H9 (cell line): ENCODE results near the gene CNDP2. TPM values are rescaled to one million over a fixed set of nuclear protein-coding genes. Genes with fewer than 3 reads are reported as not detected.

ENCODE experiments used
- DNase-seq: peaks from one replicate; pipeline ENCODE4 v3.0.0-alpha.2; 2017
- H2AFZ ChIP-seq: one replicate; pipeline ENCODE4 v1.6.1; 2013; ENCODE audit warnings: mild to moderate bottlenecking, low read length, control low read depth, moderate library complexity
- H2AK5ac ChIP-seq: 2 replicates; pipeline ENCODE4 v1.6.1; 2013; ENCODE audit warnings: low read length, control low read depth, mixed read lengths; ENCODE audit not compliant: insufficient read length
- H2BK120ac ChIP-seq: one replicate; pipeline ENCODE4 v1.6.1; 2013; ENCODE audit warnings: low read depth, mild to moderate bottlenecking, low read length, control low read depth, inconsistent platforms; ENCODE audit not compliant: poor library complexity, severe bottlenecking
- H2BK12ac ChIP-seq: 2 replicates; pipeline ENCODE4 v1.6.1; 2013; ENCODE audit warnings: low read length, control low read depth, mixed read lengths, low read depth; ENCODE audit not compliant: insufficient read length
- H2BK15ac ChIP-seq: 2 replicates; pipeline ENCODE4 v1.6.1; 2013; ENCODE audit warnings: low read depth, low read length, control low read depth
- H2BK20ac ChIP-seq: one replicate; pipeline ENCODE4 v1.6.1; 2013; ENCODE audit warnings: low read depth, mild to moderate bottlenecking, low read length, control low read depth, inconsistent platforms; ENCODE audit not compliant: poor library complexity, severe bottlenecking
- H2BK5ac ChIP-seq: 2 replicates; pipeline ENCODE4 v1.6.1; 2013; ENCODE audit warnings: low read length, control low read depth, mixed read lengths; ENCODE audit not compliant: insufficient read length
- H3K14ac ChIP-seq: 2 replicates; pipeline ENCODE4 v1.6.1; 2013; ENCODE audit warnings: low read length, control low read depth; ENCODE audit not compliant: insufficient read depth
- H3K18ac ChIP-seq: 2 replicates; pipeline ENCODE4 v1.6.1; 2013; ENCODE audit warnings: low read depth, mild to moderate bottlenecking, mixed read lengths, low read length, control low read depth; ENCODE audit not compliant: insufficient read length
- H3K23ac ChIP-seq: 2 replicates; pipeline ENCODE4 v1.6.1; 2013; ENCODE audit warnings: low read length, control low read depth, mixed read lengths, low read depth; ENCODE audit not compliant: insufficient read length
- H3K23me2 ChIP-seq: 2 replicates; pipeline ENCODE4 v1.6.1; 2013; ENCODE audit warnings: low read depth, mild to moderate bottlenecking, mixed read lengths, low read length, control low read depth; ENCODE audit not compliant: insufficient read length, poor library complexity, severe bottlenecking
- H3K27ac ChIP-seq: 2 replicates; pipeline ENCODE4 v1.5.1; 2013; ENCODE audit warnings: low read length, control low read depth, mixed read lengths, low read depth; ENCODE audit not compliant: insufficient read length
- H3K27me3 ChIP-seq: 2 replicates; pipeline ENCODE4 v1.6.1; 2013; ENCODE audit warnings: low read length, control low read depth, inconsistent platforms; ENCODE audit not compliant: insufficient read depth
- H3K4ac ChIP-seq: 2 replicates; pipeline ENCODE4 v1.6.1; 2013; ENCODE audit warnings: low read depth, mild to moderate bottlenecking, control low read depth, inconsistent platforms, low read length, moderate library complexity
- H3K4me1 ChIP-seq: 2 replicates; pipeline ENCODE4 v1.6.1; 2013; ENCODE audit warnings: low read length, control low read depth, inconsistent platforms; ENCODE audit not compliant: insufficient read depth
- H3K4me2 ChIP-seq: 2 replicates; pipeline ENCODE4 v1.6.1; 2013; ENCODE audit warnings: low read length, control low read depth, mixed read lengths; ENCODE audit not compliant: insufficient read length, insufficient read depth
- H3K56ac ChIP-seq: 2 replicates; pipeline ENCODE4 v1.6.1; 2013; ENCODE audit warnings: low read depth, mild to moderate bottlenecking, mixed read lengths, low read length, control low read depth; ENCODE audit not compliant: insufficient read length
- H3K79me1 ChIP-seq: 2 replicates; pipeline ENCODE4 v1.6.1; 2013; ENCODE audit warnings: low read depth, mild to moderate bottlenecking, moderate library complexity, low read length, control low read depth, inconsistent platforms; ENCODE audit not compliant: insufficient read depth, poor library complexity, severe bottlenecking
- H3K79me2 ChIP-seq: 2 replicates; pipeline ENCODE4 v1.6.1; 2013; ENCODE audit warnings: low read length, control low read depth, inconsistent platforms; ENCODE audit not compliant: insufficient read depth
- H3K9ac ChIP-seq: 2 replicates; pipeline ENCODE4 v1.6.1; 2013; ENCODE audit warnings: low read length, control low read depth, mixed read lengths; ENCODE audit not compliant: insufficient read length; ENCODE audit errors: extremely low read depth
- H3K9me3 ChIP-seq: one replicate; pipeline ENCODE4 v1.6.1; 2013; ENCODE audit warnings: low read depth, low read length, inconsistent platforms; ENCODE audit not compliant: control insufficient read depth
- H3T11ph ChIP-seq: one replicate; pipeline ENCODE4 v1.6.1; 2013; ENCODE audit warnings: mild to moderate bottlenecking, low read length, control low read depth, inconsistent platforms
- H4K20me1 ChIP-seq: one replicate; pipeline ENCODE4 v1.6.1; 2013; ENCODE audit not compliant: control insufficient read depth, insufficient read length, insufficient read depth
- H4K5ac ChIP-seq: 2 replicates; pipeline ENCODE4 v1.6.1; 2013; ENCODE audit warnings: low read depth, mild to moderate bottlenecking, mixed read lengths, low read length, control low read depth; ENCODE audit not compliant: insufficient read length
- H4K8ac ChIP-seq: replicated peaks from 2 replicates; pipeline ENCODE4 v1.6.1; 2013; ENCODE audit warnings: low read length, control low read depth, mixed read lengths, low read depth; ENCODE audit not compliant: insufficient read length
- H4K91ac ChIP-seq: 2 replicates; pipeline ENCODE4 v1.6.1; 2013; ENCODE audit warnings: low read depth, mild to moderate bottlenecking, moderate library complexity, mixed read lengths, low read length, control low read depth; ENCODE audit not compliant: insufficient read length
- H3K27ac Mint-ChIP-seq, 3 experiments: 2 replicates in 2 of 3; 3 replicates in 1 of 3; pipeline ENCODE4 v1.8.0; 2020 to 2021; ENCODE audit warnings: mixed read lengths in 3 of 3, mild to moderate bottlenecking in 1 of 3, moderate library complexity in 1 of 3
- H3K27me3 Mint-ChIP-seq: 2 replicates; pipeline ENCODE4 v1.8.0; 2021; ENCODE audit warnings: low read depth, mild to moderate bottlenecking, moderate library complexity, mixed read lengths
- H3K36me3 Mint-ChIP-seq, 3 experiments: 2 replicates in 2 of 3; 3 replicates in 1 of 3; pipeline ENCODE4 v1.8.0; 2020 to 2021; ENCODE audit warnings: low read depth in 3 of 3, mixed read lengths in 3 of 3; ENCODE audit not compliant: insufficient read depth in 1 of 3
- H3K4me1 Mint-ChIP-seq, 2 experiments: 2 replicates each; pipeline ENCODE4 v1.8.0; 2020; ENCODE audit warnings: mixed read lengths in 2 of 2
- H3K4me3 Mint-ChIP-seq, 2 experiments: 2 replicates in 1 of 2; 3 replicates in 1 of 2; pipeline ENCODE4 v1.8.0; 2020 to 2021; ENCODE audit warnings: mild to moderate bottlenecking in 2 of 2, mixed read lengths in 2 of 2, moderate library complexity in 1 of 2
- H3K9me3 Mint-ChIP-seq, 2 experiments: 2 replicates in 1 of 2; 3 replicates in 1 of 2; pipeline ENCODE4 v1.8.0; 2020; ENCODE audit warnings: mild to moderate bottlenecking in 2 of 2, mixed read lengths in 2 of 2, moderate library complexity in 1 of 2
- WGBS: extraction: QIAGEN DNeasy Blood & Tissue Kit; methylation state at CpG from one replicate; pipeline ENCODE4 v1.1.7; 2013; ENCODE audit warnings: missing lambda C conversion rate, low lambda C conversion rate, mixed read lengths; ENCODE audit not compliant: insufficient read length; ENCODE audit errors: extremely low coverage; 5-methylcytosine and 5-hydroxymethylcytosine counted together
- total RNA-seq: library from RNA; stranded (reverse); gene quantifications from 2 replicates; pipeline ENCODE4 v1.2.1, GENCODE V29; 2021
- TF ChIP-seq, protein P1 (sequence below): fragments of 200-600 bp; sonication (generic); conservative IDR thresholded peaks from 3 replicates; pipeline ENCODE4 v1.8.0; 2021; ENCODE audit warnings: antibody characterized with exemption, mild to moderate bottlenecking

Gene CNDP2
- total RNA-seq, 1 experiment from 2014 or later = 212 TPM

DNA sequence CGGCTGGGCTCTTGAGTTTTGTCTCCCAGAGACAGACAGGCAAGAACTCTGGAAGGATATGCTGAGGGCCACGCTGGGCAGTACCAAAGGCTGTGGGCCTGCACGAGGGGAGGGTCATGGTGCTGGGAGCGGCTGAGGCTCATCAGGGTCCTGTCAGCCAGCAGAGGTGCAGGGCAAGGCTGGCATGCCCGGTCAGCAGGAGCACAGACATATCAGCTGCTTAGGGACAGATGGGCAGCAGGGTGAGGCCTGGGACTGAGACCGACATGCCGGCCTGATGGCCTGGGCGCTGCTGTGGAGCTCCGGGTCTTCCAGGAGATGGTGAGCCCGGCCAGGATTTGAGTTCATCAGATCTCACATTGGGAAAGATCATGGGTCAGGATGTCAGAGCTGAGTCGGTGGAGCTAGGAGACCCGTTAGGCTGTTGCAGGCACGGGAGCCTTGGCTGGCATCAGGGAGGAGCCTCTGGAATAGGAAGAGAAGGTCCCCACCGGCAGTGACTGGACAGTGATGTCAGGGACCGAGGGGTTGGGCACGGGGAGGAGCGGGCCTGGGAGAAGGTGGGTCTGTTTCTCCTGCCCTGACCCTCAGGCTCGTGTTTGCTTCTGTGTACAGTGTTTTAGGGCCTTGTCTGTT is 18.8 kb downstream of the CNDP2 start:
- no peaks in the 10 kb centered on the region for H3K27me3 ChIP-seq
- peak overlapping the region in 1 of 3 experiments; percentile 70; a peak in 1 of 7 replicates for H3K27ac Mint-ChIP-seq
- no peak overlapping the region for H2BK120ac ChIP-seq

More for the DNA sequence above, 18.8 kb downstream of the CNDP2 start:
- TF ChIP-seq, protein P1, sequence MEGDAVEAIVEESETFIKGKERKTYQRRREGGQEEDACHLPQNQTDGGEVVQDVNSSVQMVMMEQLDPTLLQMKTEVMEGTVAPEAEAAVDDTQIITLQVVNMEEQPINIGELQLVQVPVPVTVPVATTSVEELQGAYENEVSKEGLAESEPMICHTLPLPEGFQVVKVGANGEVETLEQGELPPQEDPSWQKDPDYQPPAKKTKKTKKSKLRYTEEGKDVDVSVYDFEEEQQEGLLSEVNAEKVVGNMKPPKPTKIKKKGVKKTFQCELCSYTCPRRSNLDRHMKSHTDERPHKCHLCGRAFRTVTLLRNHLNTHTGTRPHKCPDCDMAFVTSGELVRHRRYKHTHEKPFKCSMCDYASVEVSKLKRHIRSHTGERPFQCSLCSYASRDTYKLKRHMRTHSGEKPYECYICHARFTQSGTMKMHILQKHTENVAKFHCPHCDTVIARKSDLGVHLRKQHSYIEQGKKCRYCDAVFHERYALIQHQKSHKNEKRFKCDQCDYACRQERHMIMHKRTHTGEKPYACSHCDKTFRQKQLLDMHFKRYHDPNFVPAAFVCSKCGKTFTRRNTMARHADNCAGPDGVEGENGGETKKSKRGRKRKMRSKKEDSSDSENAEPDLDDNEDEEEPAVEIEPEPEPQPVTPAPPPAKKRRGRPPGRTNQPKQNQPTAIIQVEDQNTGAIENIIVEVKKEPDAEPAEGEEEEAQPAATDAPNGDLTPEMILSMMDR = no peak
- no CpG with 5 or more reads among the region's 18 CpGs for WGBS
- Histone ChIP-seq H3K23ac (no peak overlapping the region), H2BK12ac (no peak overlapping the region), H2AK5ac (no peak overlapping the region), H3K4me1 (no peaks in the 10 kb centered on the region), H3K18ac (no peak overlapping the region), H3K9ac (no peak overlapping the region), H3K27ac (no peak overlapping the region), H3T11ph (no peak overlapping the region), H3K14ac (no peak overlapping the region), H3K4ac (no peak overlapping the region), H3K79me1 (no peaks in the 10 kb centered on the region), H4K8ac (no peak overlapping the region), H4K20me1 (no peaks in the 10 kb centered on the region), H3K56ac (no peak overlapping the region), H2BK20ac (no peak overlapping the region), H2BK15ac (no peak overlapping the region), H3K23me2 (no peaks in the 10 kb centered on the region), H3K9me3 (no peaks in the 10 kb centered on the region), H3K79me2 (no peaks in the 10 kb centered on the region), H2BK5ac (no peak overlapping the region), H4K5ac (no peak overlapping the region), H2AFZ (no peak overlapping the region), H3K4me2 (no peak overlapping the region), H4K91ac (no peak overlapping the region)
- Mint-ChIP-seq H3K4me3 (no peak overlapping the region), H3K27me3 (no peaks in the 10 kb centered on the region), H3K36me3 (peaks cover 63 to 91% (median 78%) of the 10 kb centered on the region in 3 experiments), H3K4me1 (no peaks in the 10 kb centered on the region), H3K9me3 (no peaks in the 10 kb centered on the region; a peak in 1 of 5 replicates)
- DNase-seq = peak; percentile 7
